NCI-H446 (cell line): ENCODE measurements around the gene DOK4.

Experiments
- DNase-seq, 2 experiments: peaks; one replicate each; lab custom pipeline; 2025; lab: John Stamatoyannopoulos, UW

The DOK4 gene

DNA sequence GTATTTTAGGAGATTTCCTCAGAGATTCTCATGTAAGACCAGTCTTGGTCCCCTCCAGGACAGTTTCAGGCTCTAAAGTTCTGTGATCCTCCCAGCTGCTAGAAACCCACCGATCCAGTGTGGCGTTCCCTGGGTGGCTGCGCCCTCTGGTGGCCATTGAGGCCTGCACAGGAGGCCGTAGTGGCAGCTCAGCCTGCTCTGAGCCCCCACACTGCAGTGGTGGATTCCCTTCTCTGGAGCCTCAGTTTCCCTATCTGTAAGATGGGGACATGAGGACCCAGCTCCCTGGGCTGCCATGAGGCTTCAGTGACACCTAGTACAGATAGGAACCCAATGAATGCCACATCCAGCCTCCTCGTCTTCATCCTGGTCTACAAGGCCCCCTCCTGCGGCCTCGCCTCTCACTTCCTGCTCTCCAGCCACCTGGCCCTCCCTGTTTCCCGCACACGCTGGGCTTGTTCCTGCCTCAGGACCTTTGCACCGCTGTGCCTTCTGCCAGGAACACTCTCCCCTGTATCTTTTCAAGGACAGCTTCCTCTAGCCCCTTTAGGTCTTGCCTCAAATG is 33.6 kb upstream of the DOK4 start:
- DNase-seq, result peak in 1 of 2 experiments; percentile 65

DNA sequence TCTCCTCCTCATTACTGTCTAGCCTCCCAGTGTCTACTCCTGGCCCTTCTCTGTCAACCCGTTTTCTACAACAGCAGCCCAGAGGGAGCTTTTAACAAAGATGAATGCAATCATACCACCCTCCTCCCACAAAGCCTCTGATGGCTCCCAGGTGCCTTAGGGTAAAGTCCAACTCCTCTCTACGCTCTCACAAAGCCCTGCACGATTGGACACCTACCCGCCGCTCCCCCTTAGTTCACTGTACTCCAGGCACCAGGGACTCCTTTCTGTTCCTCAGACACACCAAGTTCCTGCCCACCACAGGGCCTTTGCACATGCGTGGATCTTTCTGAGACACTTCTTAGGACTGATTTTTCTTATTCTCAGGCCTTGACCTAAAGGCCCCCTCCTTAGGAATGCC is 32.6 kb upstream of the DOK4 start:
- DNase-seq, result no peak

DNA sequence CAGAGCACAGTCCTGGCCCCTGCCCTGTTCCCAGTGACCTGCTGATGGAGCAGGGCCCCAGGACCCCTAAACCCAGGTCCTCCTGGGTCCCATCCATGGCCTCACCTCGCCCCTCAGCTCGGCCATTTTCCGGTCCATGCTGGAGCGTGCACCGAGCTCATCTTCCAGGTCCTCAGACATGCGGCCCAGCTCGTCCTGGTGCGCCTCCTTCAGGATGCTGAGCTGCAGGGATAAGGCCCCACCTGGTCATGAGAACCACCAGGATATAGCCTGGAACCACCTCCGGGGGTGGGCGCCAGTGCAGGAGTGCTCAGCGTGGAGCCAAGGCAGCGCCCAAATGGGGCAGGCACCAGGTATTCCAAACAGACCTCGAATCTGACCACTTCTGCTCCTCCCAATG is 32.2 kb upstream of the DOK4 start:
- no peak for DNase-seq

DNA sequence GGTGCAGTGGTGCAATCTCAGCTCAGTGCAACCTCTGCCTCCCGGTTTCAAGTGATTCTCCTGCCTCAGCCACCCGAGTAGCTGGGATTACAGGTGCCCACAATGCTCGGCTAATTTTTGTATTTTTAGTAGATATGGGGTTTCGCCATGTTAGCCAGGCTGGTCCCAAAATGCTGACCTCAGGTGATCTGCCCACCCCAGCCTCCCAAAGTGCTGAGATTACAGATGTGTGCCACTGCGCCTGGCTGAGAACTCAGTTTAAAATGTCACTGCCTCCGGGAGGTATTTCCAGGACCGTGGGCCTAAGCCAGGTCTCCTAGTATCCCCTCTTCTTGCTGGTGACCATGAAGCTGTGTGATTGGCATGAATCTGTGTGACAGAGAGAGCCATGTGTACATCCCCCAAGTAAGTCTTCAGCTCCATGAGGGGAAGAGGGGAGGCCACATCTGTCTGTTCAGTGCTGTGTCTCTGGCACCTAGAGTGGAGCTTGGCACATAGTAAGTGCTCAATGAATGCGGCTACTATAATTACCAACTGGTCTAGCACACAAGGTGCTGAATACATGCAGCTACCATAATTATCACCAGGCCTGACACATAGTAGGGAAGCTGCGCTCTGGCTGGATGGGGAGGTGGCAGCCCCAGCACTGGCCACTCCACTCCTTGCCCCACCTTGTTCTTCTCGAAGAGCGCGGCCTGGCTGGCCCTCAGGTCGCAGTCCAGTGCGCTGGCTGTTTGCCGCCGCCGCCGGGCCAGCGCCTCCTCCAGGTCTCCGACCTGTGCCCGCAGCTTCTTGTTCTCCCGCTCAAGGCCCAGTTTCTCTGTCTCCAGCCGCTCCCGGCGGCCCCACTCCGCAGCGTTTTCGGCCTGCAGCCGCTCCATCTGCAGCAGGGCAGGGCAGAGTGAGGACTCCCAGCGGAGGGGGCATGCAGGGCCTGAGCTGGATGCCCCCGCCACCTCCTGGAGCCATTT is 31.4 kb upstream of the DOK4 start:
- no peak for DNase-seq

DNA sequence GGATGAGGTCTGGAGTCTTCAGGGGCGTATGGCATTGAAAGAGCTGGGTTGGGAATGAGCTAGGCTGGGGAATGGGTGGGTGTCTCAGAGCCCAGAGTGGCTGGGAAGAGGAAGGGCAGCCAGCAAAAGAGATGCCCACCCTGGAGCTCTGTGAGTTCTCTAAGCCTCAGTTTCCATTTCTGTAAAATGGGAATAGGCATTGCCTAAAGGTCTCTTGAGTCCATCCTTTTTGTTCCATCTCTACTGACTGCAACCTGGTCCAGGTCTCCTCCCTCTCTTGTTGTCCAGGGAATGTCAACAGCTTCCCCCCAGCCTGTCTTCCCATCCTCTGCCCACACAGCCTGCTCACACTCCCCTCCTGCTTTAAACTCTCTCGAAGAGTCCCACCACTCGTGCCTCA is 30.5 kb upstream of the DOK4 start:
- DNase-seq, result no peak

DNA sequence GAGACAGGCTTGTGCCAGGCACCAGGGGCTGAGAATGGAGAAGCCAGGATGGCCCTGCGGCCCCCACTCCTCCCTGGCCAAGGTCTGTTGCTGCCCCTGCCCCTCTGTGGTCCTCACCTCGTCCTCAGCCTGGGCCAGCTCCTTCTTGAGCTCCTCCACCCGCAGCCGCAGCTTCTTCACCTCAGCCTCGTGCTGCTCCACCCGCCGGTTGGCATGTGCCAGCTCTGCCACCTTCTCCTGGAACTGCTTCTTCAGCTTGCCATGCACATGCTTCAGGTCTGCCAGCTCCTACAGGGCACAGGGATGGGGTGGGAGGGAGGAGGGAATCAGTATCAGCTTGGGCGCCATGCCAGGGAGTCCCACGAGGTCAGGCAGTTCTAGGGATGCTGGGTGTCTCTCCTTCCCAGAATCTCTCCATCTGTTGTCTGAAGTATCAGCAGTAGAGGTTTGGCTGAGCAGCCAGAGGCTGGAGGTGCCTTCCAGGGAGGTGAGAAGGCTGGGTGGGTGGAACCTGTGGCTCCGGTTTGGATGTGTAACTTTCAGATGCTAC is 30.0 kb upstream of the DOK4 start:
- no peak for DNase-seq

DNA sequence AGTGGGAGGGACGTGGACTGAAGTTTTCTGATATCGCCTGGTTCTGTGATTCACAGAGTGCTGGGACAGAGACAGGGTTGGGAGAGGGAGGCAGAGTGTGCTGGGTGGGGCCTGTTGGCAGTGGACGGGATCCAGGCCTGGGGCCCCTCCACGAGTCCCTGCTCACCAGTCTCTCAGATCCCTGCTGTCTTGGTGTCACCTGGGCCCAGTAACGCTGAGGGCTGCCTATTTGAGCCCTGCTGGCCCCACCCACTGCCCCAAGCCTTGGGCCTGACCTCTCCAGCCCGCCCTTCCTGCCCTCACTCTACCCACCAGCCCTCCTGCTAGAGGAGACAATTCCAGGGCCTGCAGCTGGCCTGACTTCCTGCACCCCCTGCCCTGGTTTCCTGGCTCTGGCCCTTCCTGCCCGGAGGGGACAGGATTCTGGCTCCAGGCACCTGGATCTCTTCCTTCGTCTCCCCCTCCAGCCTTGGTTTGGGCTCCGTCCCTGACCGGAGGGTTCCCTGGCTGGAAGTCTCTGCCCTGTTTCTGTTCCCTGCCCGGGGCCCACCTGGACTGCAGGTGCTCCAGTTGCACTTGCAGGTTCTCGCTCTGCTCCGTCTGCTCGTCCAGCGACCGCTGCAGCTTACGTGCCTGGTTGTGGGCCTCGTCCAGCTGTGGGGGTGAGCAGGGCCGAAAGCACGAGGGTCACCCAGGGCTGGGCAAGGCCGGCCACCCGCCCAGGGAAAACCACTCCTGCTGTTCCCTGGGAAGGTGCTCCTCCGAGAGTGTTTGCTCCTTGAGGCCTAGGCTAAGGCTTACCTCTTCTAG is 28.7 kb upstream of the DOK4 start:
- no peak for DNase-seq

DNA sequence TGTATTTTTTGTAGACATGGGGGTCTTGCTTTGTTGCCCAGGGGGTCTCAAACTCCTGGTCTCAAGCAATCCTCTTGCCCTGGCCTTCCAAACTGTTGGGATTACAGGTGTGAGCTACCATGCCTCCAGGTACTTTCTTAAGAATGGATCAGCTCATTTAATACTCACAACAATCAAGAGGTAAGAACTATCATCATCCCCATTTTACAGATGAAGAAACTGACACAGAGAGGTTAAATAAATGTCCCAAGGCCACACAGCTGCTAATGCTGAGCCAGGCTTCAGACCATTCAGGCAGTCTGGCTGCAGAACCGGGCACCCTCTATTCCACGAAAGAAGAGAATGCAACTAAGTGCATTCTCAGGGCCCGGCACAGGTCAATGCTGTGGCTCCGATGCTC is 28.1 kb upstream of the DOK4 start:
- no peak for DNase-seq

DNA sequence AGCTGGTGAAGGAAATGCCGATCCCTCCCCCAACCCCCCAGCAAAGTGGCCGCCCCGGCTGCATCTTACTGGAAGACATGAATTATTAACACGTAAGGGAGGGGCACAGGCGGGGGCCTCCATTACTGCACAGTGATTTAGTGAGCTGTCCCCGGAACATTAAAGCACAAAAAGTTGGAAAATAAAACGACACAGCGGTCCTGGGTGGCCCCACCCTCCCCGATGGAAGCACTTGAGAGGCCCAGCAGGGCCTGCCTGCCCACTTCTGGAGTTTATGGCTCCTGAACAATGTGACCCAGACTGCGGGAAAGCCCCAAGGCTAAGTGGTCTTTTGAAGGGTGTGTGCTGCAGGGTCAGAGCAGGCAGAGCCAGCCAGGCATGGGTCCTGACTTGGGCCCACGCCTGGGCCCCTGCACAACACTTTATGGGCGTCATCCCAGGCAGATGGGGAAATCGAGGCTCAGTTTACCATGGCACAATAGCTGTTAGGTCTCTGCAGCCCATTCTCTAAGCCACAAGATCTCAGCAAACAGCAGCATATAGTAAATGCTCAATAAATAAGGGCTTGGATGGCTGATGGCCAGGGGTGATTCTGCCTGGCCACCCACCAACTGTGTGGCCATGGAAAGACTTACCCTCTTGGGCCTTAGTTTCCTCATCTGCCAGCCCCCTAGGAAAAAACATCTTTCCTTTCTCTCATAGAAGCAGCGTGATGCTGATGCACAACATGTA is 27.2 kb upstream of the DOK4 start:
- no peak for DNase-seq

DNA sequence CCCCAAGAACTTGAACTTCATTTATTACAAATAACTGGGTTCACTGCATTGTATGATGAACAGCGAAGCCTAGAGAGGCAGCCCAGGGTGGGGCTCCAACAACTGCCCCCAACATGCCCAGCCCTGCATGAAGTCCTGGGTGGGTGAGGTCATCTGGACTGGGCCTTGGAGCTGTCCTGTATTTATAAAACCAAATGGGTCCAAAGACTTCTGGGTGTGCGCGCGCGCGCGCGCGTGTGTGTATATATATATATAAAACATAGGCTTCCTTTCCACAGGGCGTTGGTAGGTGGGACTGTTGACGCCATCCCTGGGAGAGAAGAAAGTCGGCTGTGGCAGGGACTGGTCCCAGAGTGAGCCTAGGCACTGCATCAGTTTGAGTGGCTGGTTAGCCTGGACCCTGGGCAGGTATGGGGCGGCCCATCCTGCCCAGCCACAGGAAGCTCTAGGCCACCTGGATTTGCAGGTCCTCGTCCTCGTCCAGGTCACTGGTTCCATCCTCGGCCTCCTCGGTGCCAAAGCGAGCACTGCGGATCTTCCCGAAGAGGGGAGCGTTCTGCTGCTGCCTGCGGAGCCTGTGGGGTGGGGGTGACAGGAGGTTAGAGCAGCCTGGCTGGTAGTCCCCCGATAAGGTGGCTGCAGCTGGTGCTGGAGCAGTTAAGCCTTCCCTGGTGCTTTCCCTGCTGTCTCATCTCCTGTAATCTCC is 26.2 kb upstream of the DOK4 start:
- no peak for DNase-seq

DNA sequence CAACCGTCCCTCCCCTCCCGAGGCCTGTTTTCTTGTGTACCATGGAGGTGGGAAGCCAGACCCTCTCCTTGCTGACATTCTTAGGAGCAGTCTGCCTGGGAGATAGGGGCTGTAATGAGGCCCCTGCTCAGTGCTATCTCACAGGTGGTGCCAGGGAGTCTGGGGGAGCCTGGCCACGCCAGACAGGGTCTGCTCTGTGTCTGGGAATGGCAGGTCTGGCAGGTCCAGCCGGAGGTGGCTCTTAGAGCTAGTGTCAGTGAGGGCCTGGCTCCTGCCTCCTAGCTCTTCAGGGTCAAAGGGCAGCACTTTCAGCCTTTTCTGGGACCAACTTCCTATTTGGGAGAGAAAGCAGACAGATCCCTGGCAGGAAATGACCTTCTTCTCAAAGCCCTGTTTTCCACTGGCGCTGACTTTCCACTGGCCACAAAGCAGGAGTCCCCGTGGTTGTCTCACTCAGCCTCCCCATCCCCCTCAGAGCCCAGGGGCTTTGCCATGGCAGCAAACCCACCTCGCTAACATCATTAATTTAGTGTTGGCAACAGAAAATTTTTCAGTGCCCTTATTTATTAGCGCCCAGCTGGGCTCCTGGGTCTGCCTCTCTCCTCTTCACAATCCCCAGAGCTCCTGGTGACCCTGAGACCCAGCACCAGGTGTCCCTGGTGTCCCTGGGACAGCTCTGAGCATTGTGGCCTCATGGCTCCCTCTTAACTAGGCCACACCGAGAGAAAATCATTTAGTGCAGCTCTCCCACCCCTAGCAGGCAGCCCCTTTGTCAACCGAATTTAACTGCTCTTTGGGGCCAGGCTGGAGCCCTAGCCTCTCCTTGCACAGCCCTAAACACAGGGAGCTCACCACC is 24.0 kb upstream of the DOK4 start:
- DNase-seq, result no peak

DNA sequence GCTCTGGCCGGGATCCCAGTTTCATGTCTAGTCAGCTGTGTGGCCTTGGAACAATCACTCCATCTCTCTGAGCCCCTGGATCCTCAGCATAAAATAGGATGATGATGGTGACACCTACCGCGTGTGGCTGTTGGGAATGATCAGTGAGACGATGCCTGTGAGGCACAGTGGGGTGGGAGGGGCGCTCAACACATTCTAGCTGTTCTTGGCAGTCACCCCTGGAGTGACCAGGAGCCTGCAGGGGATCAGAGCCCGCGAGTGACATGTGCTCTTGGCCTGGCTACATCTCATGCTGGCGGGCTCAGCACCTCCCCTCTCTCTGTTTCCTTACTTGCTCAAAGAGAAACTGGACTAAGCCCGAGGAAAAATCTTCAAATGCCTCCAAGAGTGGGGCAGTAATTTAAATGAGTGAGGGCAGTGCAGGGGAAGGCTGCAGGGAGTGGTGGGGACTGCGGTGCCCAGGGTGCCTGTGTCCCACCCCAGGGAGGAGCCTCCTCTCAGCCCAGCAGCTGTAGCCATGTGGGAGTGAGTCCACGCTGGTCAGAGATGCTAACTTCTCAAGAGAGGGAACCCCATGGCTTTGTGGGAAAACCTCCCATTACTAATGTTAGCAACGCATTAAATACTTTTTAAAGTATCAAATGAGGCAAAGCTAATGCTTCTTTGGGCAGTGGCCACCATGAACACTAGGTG is 23.1 kb upstream of the DOK4 start:
- no peak for DNase-seq

DNA sequence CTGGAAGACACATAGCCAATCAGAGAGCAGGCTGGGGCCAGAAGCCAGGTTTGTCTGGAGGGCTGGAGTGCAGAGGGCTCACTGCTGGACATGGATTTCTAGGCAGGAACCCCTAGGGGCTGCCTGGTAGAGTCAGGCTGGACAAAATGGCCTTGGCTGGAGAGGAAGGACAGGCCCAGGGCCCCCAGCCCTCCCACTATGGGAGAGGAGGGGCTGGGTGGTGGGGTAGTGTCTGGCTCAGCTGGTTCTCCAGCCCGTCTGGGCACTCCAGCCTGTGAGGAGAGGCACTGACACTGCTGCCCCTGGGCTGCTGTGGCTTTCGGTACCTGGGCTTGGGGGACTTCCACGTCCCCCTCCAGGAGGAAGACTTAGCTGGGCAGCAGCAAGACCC is 21.7 kb upstream of the DOK4 start:
- no peak for DNase-seq

DNA sequence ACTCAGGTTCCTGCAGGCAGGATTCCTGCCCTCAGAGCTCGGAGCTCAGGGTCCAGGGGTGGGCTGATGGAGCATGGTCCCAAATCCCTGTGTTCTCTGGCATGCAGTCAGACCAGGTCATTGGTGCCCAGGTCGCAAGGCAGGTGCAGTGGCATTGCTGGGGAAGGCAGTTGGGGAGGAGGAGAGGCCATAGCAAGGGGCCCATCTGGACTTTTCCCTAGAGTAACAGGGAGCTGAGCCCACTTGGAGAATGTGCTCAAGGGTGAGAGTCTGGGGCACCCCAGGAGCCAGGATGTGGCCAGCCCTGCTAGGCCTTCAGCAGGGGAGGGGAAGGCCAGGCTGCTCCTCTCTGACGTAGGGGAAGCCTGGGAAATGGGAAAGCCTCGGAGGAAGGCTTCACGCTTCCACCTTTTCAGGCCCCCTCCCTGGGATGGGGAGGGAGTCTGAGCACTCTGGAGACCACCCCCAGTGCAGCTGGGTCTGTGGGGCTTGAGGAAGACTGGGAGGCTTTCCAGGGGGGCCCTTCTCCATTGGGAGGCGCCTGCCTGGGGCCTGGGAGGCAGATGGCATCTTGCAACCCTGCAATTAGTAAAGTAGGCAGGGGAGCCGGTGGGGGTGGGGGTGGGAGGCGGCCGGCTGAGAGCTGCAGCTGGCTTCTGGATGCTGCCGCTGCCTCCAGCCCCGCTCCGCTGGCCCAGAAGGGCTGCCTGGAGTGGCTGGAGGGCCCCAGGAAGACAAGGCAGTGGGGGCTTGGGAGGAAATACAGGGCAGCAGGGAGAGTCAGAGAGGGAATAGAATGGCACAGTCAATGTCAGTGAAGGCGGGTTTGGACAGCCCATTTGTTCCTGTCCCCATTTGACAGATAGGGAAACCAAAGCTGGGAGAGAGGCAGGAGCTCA is 21.1 kb upstream of the DOK4 start:
- DNase-seq, result peak in 1 of 2 experiments; percentile 6

DNA sequence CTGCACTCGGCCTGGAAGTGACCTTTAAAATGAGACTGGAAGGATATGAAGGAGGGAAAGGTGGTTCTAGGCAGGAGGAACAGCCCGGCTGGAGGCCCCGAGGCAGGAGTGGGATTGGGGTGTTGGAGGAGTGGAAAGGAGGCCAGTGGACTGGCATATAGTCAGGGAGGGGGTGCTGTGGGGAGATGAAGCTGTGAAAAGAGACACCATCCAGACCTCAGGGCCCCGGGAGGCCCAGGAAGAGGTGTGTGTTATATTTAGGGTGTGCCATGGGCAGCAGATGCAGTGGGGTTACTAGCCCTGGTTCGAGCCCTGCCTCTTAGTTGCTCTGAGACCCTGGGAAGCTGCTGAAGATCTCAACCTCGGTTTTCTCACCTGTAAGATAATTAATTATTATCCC is 18.9 kb upstream of the DOK4 start:
- no peak for DNase-seq

DNA sequence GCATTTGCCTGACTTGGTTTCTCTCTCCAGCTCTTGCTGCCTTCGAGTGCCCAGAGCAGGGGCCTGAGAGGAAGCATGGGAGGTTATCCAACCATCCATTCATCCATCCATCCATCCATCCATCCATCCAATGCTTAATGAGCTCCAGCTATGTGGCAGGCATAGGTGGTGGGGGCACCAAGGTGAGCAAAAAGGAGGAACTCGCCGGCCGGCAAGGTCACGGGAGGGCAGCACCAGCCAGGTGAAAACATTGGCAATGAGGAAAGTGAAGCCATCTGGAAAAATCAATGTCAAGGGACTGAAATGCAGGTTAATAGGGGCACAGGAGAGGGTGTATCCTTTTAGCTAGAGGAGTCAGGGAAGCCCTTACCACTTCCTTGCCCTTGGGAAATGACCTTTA is 18.2 kb upstream of the DOK4 start:
- no peak for DNase-seq

DNA sequence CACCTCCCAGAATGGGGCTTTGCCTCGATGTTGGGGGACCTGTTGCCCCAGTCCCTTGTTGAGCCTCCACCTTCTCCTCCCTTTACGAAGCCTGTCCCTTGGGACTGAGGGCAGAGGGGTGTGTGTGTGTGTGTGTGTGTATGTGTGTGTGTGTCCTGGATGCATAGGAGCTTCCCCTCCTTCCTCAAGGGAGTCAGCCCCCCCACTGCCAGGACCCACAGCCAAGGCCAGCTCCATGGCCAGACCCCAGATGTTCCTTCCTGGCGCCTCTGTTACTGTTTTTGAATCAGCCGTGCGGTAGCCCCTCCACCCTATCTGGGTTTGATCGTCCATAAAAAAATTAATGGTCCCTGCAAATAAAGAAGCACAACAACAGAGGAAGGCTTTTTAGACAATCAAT is 17.7 kb upstream of the DOK4 start:
- no peak for DNase-seq

DNA sequence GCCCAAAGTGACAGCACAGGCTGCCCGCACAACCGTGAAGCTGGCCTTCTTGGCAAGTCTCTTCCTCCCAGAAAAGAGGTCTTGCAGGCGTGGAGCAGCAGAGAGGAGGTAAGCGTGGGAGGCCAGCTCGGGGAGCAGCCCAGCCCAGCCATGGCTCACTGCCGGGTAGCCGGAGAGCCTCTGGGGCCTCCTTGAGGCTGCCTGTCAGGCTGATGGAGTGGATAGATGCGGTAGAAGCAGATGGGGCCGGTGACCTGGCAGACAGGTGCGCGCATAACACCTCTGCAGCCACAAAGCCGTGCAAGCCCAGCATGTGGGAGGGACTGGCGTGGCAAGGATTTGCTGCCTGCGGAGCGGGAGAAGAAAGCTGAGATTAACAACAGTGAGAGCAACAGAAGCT is 17.1 kb upstream of the DOK4 start:
- no peak for DNase-seq
